Measurements from ENCODE around the gene TMEM86B.

TMEM86B gene

GRCh38 chr19:55258828-55259539 lies 30.4 kb upstream of the TMEM86B start, which contains the start of gene PPP6R1 (continued):
- TF ChIP-seq, protein P1, sequence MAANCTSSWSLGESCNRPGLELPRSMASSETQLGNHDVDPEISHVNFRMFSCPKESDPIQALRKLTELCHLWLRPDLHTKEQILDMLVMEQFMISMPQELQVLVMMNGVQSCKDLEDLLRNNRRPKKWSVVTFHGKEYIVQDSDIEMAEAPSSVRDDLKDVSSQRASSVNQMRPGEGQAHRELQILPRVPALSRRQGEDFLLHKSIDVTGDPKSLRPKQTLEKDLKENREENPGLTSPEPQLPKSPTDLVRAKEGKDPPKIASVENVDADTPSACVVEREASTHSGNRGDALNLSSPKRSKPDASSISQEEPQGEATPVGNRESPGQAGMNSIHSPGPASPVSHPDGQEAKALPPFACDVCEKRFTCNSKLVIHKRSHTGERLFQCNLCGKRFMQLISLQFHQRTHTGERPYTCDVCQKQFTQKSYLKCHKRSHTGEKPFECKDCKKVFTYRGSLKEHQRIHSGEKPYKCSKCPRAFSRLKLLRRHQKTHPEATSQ (tag by site-specific recombination; IDR thresholded peaks at IDR 0.05): no peak
- no peak for TF ChIP-seq ZNF23 (tag by site-specific recombination; IDR thresholded peaks at IDR 0.05; ENCODE audit: borderline replicate concordance)
- no peak for TF ChIP-seq SETDB1 (IDR thresholded peaks at IDR 0.05; ENCODE audit: insufficient read length, low read length)
- TF ChIP-seq ZNF10 (tag by site-specific recombination; IDR thresholded peaks at IDR 0.05): 0 out of 2 replicates have a peak, but pooled peaks have one; percentile 39
- peak; percentile 82 for TF ChIP-seq ZBTB10 (tag by site-specific recombination; IDR thresholded peaks at IDR 0.05)
- TF ChIP-seq ZNF501 (tag by site-specific recombination; IDR thresholded peaks at IDR 0.05): peak; percentile 90
- TF ChIP-seq ZNF626 (tag by site-specific recombination; IDR thresholded peaks at IDR 0.05): peak; percentile 94; the same call in 1 of the 2 replicates
- peak; percentile 80 for TF ChIP-seq ZFHX2 (tag by site-specific recombination; conservative IDR thresholded peaks at IDR 0.05)
- TF ChIP-seq ZNF629 (tag by site-specific recombination; IDR thresholded peaks at IDR 0.05): peak; percentile 91
- TF ChIP-seq ZNF843 (tag by site-specific recombination; IDR thresholded peaks at IDR 0.05): peak; percentile 76
- TF ChIP-seq ZNF600 (tag by site-specific recombination; IDR thresholded peaks at IDR 0.05): peak; percentile 81; the same call in 1 of the 2 replicates
- TF ChIP-seq ZNF670 (tag by site-specific recombination; IDR thresholded peaks at IDR 0.05; ENCODE audit: low read depth): no peak
- TF ChIP-seq ZNF266 (tag by site-specific recombination; IDR thresholded peaks at IDR 0.05; ENCODE audit: low read depth): no peak
- no peak for TF ChIP-seq ZNF433 (tag by site-specific recombination; IDR thresholded peaks at IDR 0.05; ENCODE audit: low read depth)
- TF ChIP-seq ZFP41 (tag by site-specific recombination; IDR thresholded peaks at IDR 0.05; ENCODE audit: borderline replicate concordance): no peak
- TF ChIP-seq ZNF707 (tag by site-specific recombination; IDR thresholded peaks at IDR 0.05): no peak
- no peak for TF ChIP-seq ZNF776 (tag by site-specific recombination; IDR thresholded peaks at IDR 0.05; ENCODE audit: borderline replicate concordance)
- peak; percentile 86; the same call in 1 of the 2 replicates for TF ChIP-seq GFI1B (tag by site-specific recombination; IDR thresholded peaks at IDR 0.05)
- TF ChIP-seq RBAK (tag by site-specific recombination; IDR thresholded peaks at IDR 0.05): no peak
- TF ChIP-seq ZNF548 (tag by site-specific recombination; IDR thresholded peaks at IDR 0.05): no peak
- TF ChIP-seq ZNF645 (tag by site-specific recombination; IDR thresholded peaks at IDR 0.05): no peak
- TF ChIP-seq ZNF214 (tag by site-specific recombination; IDR thresholded peaks at IDR 0.05; ENCODE audit: borderline replicate concordance): no peak
- TF ChIP-seq ZNF830 (tag by site-specific recombination; IDR thresholded peaks at IDR 0.05; ENCODE audit: low read depth): no peak
- TF ChIP-seq ZNF398 (tag by site-specific recombination; IDR thresholded peaks at IDR 0.05): 0 out of 2 replicates have a peak, but pooled peaks have one; percentile 8
- TF ChIP-seq ZFP37 (tag by site-specific recombination; IDR thresholded peaks at IDR 0.05): peak; percentile 93
- TF ChIP-seq ZNF248 (tag by site-specific recombination; IDR thresholded peaks at IDR 0.05): no peak
- TF ChIP-seq ZNF514 (tag by site-specific recombination; IDR thresholded peaks at IDR 0.05): no peak
- TF ChIP-seq HOXC10 (CRISPR knock-in tag; IDR thresholded peaks at IDR 0.05): peak; percentile 3; the same call in 1 of the 2 replicates
- TF ChIP-seq ZBTB48 (tag by site-specific recombination; IDR thresholded peaks at IDR 0.05): no peak
- TF ChIP-seq MYNN (tag by site-specific recombination; IDR thresholded peaks at IDR 0.05; ENCODE audit: borderline replicate concordance): no peak
- TF ChIP-seq ZNF658 (tag by site-specific recombination; IDR thresholded peaks at IDR 0.05): no peak
- TF ChIP-seq PRDM1 (tag by site-specific recombination; IDR thresholded peaks at IDR 0.05): 0 out of 2 replicates have a peak, but pooled peaks have one; percentile 47
- TF ChIP-seq ZNF558 (tag by site-specific recombination; IDR thresholded peaks at IDR 0.05): peak; percentile 90
- peak; percentile 74; the same call in 1 of the 2 replicates for TF ChIP-seq ZNF2 (tag by site-specific recombination; IDR thresholded peaks at IDR 0.05)
- no peak for TF ChIP-seq ZNF654 (tag by site-specific recombination; IDR thresholded peaks at IDR 0.05; ENCODE audit: low read depth)
